ENCODE measurements around the gene LBH. TPM values are rescaled to one million over a fixed set of nuclear protein-coding genes. Genes with fewer than 3 reads are reported as not detected.

The LBH gene
- total and polyA plus RNA-seq, 2 experiments from 2014 or later: 17.5 to 30.3 TPM

GRCh38 chr2:30298302-30298701 lies 67.0 kb downstream of the LBH start (continued):
- TF ChIP-seq CTCF (conservative IDR thresholded peaks at IDR 0.05; ENCODE audit: low read depth in 2 of 2) (no peak), STAT1 (IDR thresholded peaks at IDR 0.05; ENCODE audit: unreplicated experiment) (no peak)
- TF ChIP-seq, protein P1, sequence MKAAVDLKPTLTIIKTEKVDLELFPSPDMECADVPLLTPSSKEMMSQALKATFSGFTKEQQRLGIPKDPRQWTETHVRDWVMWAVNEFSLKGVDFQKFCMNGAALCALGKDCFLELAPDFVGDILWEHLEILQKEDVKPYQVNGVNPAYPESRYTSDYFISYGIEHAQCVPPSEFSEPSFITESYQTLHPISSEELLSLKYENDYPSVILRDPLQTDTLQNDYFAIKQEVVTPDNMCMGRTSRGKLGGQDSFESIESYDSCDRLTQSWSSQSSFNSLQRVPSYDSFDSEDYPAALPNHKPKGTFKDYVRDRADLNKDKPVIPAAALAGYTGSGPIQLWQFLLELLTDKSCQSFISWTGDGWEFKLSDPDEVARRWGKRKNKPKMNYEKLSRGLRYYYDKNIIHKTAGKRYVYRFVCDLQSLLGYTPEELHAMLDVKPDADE (IDR thresholded peaks at IDR 0.05): no peak

DNA sequence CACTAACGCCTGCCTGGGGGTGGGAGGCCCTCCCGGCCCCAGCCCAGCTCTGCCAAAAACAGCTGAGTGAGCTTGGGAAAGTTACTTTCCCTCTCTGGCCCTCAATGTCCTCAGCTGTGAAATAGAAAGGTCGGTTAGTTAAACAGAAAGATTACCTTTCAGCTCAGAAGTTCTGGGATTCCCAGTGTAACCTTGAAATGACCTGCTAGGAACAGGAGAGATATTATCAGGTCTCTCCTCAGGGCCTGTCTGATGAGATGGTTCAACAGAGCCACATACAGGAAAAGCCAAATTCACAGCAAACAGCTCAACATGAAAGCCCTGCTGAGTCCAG lies 68.8 kb downstream of the LBH start:
- H3K79me2 ChIP-seq (replicated peaks; ENCODE audit: insufficient read depth): no peaks in the 10 kb centered on the region
- no peak overlapping the region for H3K4me3 ChIP-seq
- H3K27ac Mint-ChIP-seq: no peak overlapping the region
- H3K4me1 Mint-ChIP-seq: peaks cover 29% of the 10 kb centered on the region
- H3K36me3 ChIP-seq (ENCODE audit: insufficient read depth): no peaks in the 10 kb centered on the region
- DNase-seq (ENCODE audit: low spot score) (no peak), ATAC-seq (no peak)
- H4K20me1 ChIP-seq (replicated peaks; ENCODE audit: insufficient read depth): no peaks in the 10 kb centered on the region
- no peaks in the 10 kb centered on the region for H3F3A ChIP-seq (replicated peaks; ENCODE audit: low read depth)
- H3K4me3 Mint-ChIP-seq: no peak overlapping the region
- no peaks in the 10 kb centered on the region; the same call in 2 of the 3 replicates for H3K9me3 Mint-ChIP-seq
- H3K36me3 Mint-ChIP-seq (ENCODE audit: low read depth): no peaks in the 10 kb centered on the region
- H3K27me3 ChIP-seq (ENCODE audit: insufficient read depth): no peaks in the 10 kb centered on the region
- H3K4me2 ChIP-seq: peak overlapping the region; percentile 67
- peaks cover 29% of the 10 kb centered on the region for H3K4me1 ChIP-seq (ENCODE audit: insufficient read depth)
- H3K27ac ChIP-seq (ENCODE audit: low read depth): no peak overlapping the region
- peaks cover 8% of the 10 kb centered on the region for H3K27me3 Mint-ChIP-seq (ENCODE audit: insufficient read depth, low read depth, poor library complexity)
- peaks cover 1% of the 10 kb centered on the region; the same call in 1 of the 2 replicates for H3K9me2 ChIP-seq (ENCODE audit: insufficient read depth)
- H2AFZ ChIP-seq: peak overlapping the region; percentile 56; the same call in 1 of the 2 replicates
- TF ChIP-seq, protein P1 (IDR thresholded peaks at IDR 0.05): no peak
- TF ChIP-seq JUNB (IDR thresholded peaks at IDR 0.05; ENCODE audit: unreplicated experiment): no peak
- no peak for TF ChIP-seq ZNF114 (CRISPR knock-in tag; IDR thresholded peaks at IDR 0.05)
- no peak for TF ChIP-seq EZH2 (IDR thresholded peaks at IDR 0.05; ENCODE audit: low read depth, unreplicated experiment)
- no peak for TF ChIP-seq ZNF331 (CRISPR knock-in tag; IDR thresholded peaks at IDR 0.05; ENCODE audit: low read depth)
- TF ChIP-seq, protein P2, sequence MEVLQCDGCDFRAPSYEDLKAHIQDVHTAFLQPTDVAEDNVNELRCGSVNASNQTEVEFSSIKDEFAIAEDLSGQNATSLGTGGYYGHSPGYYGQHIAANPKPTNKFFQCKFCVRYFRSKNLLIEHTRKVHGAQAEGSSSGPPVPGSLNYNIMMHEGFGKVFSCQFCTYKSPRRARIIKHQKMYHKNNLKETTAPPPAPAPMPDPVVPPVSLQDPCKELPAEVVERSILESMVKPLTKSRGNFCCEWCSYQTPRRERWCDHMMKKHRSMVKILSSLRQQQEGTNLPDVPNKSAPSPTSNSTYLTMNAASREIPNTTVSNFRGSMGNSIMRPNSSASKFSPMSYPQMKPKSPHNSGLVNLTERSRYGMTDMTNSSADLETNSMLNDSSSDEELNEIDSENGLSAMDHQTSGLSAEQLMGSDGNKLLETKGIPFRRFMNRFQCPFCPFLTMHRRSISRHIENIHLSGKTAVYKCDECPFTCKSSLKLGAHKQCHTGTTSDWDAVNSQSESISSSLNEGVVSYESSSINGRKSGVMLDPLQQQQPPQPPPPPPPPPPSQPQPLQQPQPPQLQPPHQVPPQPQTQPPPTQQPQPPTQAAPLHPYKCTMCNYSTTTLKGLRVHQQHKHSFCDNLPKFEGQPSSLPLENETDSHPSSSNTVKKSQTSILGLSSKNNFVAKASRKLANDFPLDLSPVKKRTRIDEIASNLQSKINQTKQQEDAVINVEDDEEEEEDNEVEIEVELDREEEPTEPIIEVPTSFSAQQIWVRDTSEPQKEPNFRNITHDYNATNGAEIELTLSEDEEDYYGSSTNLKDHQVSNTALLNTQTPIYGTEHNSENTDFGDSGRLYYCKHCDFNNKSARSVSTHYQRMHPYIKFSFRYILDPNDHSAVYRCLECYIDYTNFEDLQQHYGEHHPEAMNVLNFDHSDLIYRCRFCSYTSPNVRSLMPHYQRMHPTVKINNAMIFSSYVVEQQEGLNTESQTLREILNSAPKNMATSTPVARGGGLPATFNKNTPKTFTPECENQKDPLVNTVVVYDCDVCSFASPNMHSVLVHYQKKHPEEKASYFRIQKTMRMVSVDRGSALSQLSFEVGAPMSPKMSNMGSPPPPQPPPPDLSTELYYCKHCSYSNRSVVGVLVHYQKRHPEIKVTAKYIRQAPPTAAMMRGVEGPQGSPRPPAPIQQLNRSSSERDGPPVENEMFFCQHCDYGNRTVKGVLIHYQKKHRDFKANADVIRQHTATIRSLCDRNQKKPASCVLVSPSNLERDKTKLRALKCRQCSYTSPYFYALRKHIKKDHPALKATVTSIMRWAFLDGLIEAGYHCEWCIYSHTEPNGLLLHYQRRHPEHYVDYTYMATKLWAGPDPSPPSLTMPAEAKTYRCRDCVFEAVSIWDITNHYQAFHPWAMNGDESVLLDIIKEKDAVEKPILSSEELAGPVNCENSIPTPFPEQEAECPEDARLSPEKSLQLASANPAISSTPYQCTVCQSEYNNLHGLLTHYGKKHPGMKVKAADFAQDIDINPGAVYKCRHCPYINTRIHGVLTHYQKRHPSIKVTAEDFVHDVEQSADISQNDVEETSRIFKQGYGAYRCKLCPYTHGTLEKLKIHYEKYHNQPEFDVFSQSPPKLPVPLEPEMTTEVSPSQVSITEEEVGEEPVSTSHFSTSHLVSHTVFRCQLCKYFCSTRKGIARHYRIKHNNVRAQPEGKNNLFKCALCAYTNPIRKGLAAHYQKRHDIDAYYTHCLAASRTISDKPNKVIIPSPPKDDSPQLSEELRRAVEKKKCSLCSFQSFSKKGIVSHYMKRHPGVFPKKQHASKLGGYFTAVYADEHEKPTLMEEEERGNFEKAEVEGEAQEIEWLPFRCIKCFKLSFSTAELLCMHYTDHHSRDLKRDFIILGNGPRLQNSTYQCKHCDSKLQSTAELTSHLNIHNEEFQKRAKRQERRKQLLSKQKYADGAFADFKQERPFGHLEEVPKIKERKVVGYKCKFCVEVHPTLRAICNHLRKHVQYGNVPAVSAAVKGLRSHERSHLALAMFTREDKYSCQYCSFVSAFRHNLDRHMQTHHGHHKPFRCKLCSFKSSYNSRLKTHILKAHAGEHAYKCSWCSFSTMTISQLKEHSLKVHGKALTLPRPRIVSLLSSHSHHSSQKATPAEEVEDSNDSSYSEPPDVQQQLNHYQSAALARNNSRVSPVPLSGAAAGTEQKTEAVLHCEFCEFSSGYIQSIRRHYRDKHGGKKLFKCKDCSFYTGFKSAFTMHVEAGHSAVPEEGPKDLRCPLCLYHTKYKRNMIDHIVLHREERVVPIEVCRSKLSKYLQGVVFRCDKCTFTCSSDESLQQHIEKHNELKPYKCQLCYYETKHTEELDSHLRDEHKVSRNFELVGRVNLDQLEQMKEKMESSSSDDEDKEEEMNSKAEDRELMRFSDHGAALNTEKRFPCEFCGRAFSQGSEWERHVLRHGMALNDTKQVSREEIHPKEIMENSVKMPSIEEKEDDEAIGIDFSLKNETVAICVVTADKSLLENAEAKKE (CRISPR knock-in tag; IDR thresholded peaks at IDR 0.05): no peak
- no peak for TF ChIP-seq STAT1 (IDR thresholded peaks at IDR 0.05; ENCODE audit: unreplicated experiment)
- TF ChIP-seq NANOG (IDR thresholded peaks at IDR 0.05; ENCODE audit: borderline replicate concordance): no peak
- TF ChIP-seq POLR2AphosphoS5 (IDR thresholded peaks at IDR 0.05; ENCODE audit: low read depth): no peak
- no peak for TF ChIP-seq EZH2phosphoT487 (IDR thresholded peaks at IDR 0.05; ENCODE audit: unreplicated experiment)
- no peak for TF ChIP-seq CREB1 (CRISPR knock-in tag; IDR thresholded peaks at IDR 0.05; ENCODE audit: low read depth)
